Bone marrow (tissue), 2 donors: ENCODE data around the gene PVRIG.
A peak's percentile ranks its signal among the peaks of the same experiment; 100 is the strongest.
"Not testable (repeated sequence)": the region's sequence is repeated elsewhere in the genome, so short reads cannot be mapped to it uniquely, and the experiment has no call there.

Experiments used
- DNase-seq, 2 donors: peaks; one replicate each; lab custom pipeline; 2025; lab: John Stamatoyannopoulos, UW

PVRIG gene

DNA sequence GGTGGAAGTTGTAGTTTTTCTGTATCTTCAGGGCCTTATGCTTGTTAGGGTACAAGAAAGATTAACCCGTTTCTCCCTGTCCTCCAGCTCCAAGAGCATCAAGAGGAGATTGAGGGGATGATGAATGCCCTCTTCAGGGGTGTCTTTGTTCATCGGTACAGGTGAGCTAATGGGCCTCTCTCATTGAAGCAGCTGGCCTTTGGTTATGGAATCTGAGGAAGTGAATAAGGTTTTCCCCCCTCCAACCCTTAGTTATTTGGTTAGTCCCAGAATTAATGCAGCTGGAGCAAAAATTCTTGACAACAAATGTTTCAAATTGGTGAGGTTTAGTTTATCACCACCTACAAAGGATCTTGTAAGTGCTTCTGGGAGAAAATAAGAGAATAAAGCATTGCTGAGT is 24.5 kb upstream of the PVRIG start:
- no peak for DNase-seq

DNA sequence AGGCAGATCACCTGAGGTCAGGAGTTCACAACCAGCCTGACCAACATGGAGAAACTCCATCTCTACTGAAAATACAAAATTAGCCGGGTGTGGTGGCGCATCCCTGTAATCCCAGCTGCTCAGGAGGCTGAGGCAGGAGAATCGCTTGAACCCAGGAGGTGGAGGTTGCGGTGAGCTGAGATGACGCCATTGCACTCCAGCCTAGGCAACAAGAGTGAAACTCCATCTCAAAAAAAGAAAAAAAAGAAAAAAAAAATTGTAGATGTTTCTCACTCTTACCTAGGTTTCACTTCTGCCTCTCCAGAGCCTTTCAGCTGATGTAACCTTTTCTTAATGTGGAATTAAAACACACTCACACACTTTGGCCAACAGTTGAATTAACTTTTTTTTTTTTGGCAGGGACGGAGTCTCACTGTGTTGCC is 23.8 kb upstream of the PVRIG start:
- not testable (repeated sequence) for DNase-seq

DNA sequence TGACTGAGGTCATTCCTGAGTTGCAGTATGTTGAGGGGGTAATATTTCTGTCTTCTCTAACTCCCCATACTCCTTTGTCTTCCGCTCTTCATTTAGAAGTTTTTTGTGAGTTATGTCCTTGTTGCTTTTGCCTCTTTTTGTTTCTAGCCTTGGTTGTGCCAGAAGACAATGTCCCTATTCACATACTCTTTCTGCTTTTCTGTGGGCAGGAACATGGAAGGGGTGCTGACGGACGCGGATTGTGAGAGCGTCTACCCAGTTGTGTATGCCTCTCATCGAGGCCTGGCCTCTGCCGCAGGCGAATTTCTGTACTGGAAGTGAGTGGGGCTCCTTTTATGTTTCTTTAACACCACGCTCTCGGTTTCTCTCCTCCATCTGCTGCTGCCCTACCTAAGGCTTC is 21.5 kb upstream of the PVRIG start:
- DNase-seq: no peak

DNA sequence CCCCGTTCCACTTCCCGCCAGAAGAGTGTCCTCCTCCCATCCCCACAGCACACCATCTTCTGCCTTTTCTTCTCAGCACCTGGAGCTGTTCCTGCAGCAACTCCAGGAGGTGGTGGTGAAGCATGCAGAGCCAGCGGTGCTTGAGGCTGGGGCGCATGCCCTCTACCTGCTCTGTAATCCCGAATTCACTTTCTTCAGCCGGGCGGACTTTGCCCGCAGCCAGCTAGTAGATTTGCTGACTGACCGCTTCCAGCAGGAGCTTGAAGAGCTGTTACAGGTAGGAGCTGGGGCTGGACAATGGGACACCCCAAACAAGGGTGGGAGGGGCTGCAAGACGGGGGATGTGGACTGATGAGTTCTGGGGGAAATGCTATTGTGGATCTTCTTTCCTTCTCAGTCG is 19.1 kb upstream of the PVRIG start:
- no peak for DNase-seq

DNA sequence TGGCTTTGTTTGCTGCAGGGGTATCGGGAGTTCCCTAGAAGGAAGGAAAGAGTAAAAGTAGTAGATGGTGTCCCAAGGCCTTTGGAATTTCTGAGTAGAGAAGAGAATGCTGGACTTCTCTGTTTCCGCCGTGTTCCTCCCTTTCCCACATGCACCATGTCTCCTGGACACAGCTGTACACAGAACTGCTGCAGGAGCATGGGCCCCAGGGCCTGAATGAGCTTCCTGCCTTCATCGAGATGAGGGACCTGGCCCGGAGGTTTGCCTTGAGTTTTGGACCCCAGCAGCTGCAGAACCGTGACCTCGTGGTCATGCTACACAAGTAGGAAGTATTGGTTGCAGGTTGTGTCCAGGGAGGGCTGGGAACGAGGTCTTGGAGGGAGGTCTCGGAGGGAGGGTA is 15.3 kb upstream of the PVRIG start:
- no peak for DNase-seq

DNA sequence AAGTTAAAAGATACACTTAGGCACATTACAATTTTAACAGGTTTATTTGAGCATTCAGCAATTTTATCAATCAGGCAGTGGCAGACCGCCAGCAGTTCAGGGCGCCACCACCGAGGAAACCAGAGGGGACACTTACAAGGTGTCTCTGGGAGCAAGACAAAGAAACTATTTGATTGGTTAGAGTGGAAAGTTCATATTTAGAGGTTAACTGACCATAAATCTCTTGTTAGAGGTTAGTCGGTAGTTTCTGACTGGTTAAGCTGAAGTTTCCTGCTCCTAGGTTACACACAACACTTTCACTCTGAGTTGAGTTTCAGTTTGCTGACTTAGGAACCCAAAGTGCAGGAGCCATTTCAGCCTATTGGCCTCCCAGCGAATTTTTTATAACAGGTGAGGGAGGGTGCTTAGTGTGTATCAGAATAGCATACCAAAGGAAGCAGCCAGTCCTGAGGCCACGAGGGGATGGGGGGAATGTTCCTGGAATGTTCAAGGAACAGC is 10.8 kb upstream of the PVRIG start:
- DNase-seq: no peak

DNA sequence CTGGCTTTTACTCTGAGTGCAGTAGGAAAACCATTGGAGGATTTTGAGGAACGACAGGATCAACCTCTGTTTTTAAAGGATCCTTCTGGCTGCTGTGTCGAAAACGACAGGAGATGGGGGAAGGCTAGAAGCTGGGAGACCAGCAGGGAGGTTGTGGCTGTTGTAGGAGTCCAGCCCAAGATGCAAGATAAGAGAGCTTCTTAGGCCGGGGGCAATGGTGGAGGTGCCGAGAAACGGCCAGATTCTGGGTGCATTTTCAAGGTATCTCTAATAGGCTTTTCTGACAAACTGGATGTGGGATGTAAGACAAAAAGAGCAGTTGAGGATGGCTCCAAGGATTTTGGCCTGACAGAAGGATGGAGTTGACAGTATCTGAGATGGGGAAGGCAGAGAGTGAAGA is 10.3 kb upstream of the PVRIG start:
- DNase-seq: no peak

DNA sequence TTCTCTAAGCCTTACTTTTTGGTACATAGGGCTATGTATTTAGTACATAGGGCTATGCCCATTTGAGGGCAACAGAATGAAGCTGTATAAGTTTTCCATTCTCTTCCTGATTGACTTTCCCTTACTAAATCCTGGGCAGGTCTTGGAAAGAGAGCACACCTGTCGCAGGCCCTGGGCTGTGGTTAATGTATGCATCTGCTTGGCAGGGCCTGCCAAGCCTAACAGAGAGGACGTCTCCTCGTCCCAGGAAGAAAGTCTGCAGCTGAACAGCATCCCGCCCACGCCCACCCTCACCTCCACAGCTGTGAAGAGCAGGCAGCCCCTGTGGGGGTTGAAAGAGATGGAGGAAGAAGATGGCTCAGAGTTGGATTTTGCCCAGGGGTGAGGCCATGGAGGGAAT is 8.9 kb upstream of the PVRIG start:
- no peak for DNase-seq

DNA sequence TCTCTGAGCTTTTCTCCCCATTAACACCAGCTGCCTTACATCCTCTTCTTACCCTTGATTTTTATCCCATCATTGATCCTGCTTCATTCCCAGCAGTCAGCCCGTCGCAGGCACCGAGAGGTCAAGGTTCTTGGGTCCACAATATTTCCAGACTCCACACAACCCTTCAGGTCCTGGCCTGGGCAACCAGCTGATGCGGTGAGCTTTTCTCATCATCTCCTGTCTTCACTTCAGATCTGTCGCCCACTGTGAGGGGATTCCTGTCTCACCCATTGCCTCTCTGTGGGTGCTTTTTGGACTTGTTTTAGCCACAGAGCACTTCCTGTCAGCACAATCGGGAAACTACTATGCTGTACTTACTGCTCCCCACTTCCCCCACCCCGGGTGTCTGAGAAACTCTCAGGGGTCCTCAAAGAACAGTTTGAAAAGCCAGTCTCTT is 8.4 kb upstream of the PVRIG start:
- DNase-seq: no peak

DNA sequence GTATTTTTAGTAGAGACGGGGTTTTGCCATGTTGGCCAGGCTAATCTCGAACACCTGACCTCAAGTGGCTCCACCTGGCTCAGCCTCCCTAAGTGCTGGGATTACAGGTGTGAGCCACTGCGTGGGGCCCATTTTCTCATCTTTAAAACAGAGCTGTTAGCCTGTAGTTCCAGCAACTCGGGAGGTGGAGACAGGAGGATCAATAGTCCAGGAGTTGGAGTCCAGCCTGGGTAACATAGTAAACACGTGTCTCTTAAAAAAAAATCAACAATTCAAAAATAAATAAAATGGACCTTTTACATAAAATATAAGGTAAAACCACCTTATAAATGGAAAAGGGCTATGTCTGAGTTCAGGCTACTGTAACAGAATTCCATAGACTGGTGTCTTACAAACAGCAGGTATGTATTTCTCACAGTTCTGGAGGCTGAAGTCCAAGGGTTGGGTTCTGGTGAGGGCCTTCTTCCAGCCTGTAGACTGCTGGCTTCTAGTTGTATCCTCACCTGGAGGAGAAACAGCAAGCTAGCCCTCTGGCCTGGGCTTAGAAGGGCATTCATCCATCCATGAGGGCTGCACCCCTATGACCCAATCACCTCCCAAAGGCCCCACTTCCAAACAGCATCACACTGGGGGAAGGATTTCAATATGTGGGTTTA is 7.0 kb upstream of the PVRIG start:
- no peak for DNase-seq

DNA sequence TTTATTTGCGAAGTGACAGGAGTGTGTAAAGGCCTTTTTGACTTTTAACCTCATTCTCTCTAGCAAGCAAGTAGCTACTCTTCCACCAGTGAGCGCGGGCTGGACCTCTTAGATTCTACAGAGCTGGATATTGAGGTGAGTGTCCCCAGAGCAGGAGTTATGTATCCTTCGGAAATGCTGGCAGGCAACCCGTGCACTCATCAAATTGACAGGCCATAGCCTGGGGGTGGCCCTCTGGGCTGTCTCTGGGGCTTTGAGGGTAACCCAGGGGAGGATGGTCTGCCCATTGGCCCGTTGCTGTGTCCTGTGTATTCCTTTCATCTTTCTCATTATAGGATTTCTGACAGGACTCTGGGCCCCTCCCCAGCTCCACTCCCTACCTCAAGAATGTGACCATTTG is 6.1 kb upstream of the PVRIG start:
- no peak for DNase-seq

DNA sequence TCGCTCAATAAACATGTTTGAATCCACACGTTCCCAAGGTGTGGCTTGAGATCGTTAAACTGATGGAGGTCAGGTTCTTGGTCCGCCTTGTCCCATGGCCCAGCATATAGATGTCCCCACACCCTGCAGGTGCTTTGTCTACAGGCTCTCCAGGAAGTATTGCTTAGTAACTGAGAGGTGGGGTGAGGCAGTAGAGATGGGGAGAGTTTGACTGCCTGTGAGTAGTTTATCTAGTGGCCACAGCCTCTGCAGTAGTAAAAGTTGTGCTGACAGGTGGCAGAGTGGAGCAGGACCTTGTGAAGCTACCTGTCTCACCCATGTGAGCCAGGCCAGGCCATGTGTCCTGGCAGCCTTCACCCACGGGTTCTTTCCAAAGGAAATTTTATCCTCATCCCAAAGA is 5.4 kb upstream of the PVRIG start:
- not testable (repeated sequence) for DNase-seq

DNA sequence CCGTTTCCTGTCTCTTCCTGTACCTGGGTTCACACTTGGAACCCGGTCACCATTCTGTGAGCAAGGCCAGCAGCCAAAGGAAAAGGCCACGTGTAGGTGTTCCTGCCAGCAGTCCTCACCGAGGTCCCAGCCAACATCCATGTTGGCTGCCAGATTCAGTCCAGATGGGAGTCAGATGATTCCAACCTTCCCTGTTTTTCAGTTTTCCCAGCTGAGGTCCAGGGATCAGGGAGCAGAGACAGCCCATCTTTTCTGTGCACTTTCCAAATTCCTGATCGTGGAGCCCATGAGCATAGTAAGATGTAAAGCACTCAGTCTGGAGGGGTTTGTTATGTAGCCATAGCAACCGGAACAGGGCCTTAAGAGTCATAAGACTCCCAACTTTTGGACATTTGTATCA is 3.9 kb upstream of the PVRIG start:
- DNase-seq: no peak

DNA sequence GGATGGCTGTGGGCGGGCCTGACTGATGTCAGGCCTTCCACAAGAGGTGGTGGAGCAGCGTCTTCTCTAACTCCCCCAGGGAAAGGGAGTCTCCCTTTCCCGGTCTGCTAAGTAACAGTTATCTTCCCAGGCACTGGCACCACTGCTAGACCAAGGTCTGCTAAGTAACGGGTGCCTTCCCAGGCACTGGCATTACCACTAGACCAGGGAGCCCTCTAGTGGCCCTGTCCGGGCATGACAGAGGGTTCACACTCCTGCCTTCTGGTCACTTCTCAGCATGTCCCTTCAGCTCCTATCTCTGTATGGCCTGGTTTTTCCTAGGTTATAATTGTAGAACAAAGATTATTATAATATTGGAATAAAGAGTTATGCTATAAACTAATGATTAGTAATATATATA is 1.8 kb upstream of the PVRIG start:
- peak; percentile 20 to 45 for DNase-seq

DNA sequence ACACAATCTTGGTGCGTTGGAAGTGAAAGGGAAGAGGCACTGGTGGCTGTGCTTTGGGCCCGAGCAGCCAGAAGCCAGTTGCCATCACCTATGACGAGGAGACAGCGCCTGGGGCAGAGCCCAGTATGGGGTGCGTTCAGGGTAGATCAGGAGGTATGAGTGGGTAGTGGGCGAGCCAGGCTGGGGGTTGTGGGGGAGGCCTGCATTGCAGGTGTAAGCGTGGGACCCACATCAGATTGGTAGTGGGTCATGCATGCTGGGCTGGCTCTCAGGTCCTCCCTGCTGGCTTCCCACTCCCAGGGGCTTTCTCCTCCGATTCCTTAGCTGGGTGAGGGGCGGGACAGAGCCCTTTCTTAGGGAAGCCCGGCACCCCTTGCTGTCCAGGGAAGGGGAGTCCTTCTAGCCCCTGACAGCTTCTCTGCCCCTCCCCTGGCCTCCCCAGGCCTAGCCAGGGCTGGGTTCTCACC is 445 bp upstream of the PVRIG start:
- DNase-seq: no peak

DNA sequence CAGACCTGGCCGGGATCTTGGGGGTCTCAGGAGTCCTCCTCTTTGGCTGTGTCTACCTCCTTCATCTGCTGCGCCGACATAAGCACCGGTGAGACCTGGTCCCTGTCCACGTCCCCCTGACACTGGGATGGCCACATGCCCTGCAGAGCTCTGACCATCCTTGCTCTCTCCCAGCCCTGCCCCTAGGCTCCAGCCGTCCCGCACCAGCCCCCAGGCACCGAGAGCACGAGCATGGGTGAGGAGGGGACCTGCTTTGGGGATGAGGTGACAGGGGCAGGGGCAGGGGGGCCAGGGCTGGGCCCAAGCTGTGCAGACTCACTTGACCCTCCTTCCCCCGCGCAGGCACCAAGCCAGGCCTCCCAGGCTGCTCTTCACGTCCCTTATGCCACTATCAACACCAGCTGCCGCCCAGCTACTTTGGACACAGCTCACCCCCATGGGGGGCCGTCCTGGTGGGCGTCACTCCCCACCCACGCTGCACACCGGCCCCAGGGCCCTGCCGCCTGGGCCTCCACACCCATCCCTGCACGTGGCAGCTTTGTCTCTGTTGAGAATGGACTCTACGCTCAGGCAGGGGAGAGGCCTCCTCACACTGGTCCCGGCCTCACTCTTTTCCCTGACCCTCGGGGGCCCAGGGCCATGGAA is 959 bp downstream of the PVRIG start:
- DNase-seq: no peak

DNA sequence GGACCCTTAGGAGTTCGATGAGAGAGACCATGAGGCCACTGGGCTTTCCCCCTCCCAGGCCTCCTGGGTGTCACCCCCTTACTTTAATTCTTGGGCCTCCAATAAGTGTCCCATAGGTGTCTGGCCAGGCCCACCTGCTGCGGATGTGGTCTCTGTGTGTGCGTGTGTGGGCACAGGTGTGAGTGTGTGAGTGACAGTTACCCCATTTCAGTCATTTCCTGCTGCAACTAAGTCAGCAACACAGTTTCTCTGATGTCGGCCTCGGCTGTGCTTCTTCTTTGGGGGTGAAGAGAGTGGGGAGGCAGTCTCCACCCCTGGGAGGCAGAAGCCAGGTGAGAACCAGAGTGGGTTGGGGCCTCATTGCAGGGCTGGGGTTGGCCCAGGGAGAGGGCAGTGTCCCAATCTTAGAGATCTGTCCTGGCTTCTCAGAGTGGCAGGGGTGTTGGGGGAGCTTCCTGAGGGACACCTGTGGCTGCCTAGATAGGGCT is 1.5 kb downstream of the PVRIG start:
- DNase-seq: no peak

DNA sequence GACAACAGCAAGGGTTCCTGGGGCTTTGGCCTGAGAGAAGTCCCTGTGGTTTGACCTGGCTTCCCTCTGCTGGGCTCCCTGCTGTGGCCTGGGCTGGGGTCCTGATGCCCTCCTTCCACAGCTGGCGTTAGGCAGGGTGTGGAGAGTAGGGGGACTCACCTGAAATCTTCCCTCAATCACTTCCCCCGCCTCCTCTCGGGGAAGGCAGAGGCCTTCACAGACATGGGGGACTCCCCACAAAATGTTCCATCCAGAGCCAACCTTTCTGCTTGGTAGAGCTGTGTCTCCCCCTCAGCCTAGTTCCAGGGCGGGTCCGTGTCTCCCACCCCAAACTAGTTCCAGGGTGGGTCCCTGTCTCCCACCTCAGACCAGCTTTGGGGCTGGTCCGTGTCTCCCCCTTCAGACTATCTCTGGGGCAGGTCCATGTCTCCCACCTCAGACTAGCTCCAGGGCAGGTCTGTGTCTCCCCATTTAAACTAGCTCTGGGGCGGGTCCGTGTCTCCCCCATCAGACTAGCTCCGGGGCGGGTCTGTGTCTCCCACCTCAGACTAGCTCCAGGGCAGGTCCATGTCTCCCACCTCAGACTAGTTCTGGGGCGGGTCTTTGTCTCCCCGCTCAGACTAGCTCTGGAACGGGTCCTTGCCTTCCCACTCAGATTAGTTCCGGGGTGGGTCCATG is 2.2 kb downstream of the PVRIG start:
- no peak for DNase-seq

DNA sequence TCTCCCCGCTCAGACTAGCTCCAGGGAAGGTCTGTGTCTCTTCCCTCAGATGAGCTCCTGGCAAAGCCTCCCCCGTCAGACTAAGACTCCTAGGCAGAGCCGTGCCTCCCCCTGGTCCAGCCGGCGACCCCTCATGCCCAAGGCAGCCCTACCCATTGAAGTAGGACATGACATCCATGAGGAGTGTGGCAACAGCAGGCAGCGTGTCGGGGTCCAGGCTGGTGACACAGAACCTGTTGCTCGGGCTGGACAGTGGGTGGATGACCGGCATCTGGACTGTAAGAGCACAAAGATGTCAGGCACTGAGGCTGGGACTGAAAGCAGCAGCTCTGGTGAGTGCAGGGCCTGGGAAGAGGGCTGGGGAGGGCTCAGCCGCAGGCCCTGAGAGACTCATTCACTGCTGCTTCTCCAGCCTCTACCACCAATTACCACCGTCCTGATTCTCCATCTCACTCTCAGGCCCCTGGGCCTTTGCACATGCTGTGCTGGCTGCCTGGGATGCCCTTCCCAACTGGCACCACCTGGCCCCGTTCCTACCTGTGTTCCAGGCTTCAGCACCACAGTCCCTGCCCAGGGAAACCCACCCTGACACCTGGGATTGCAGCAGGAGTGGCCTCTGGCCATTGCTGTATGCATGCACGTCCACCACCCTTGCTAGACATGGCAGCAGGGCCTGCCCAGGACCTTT is 2.8 kb downstream of the PVRIG start:
- no peak for DNase-seq

DNA sequence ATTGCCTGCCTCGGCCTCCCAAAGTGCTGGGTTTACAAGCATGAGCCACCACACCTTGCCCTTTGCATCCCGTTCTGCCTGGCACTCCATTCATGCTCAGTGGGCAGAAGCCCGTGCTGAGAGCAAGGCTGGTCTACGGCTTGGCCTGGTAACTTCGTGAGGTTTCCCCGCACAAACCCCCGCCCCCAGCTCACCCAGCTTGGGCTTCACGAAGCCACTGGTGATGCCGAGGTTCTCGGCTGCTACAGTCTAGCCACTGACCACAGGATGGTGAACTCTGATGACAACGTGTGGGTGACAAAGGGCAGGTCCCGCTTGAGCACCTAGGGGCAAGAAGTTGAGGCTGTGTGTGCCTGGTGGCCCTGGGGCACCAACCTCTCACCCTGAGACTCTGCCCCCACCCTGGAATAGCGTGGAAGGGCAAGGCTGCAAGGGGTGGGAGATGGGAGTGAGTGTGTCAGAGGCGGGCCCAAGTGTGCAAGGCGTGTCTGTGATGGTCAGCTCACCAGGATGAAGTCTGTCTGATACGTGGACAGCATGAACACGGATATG is 3.7 kb downstream of the PVRIG start:
- not testable (repeated sequence) for DNase-seq

DNA sequence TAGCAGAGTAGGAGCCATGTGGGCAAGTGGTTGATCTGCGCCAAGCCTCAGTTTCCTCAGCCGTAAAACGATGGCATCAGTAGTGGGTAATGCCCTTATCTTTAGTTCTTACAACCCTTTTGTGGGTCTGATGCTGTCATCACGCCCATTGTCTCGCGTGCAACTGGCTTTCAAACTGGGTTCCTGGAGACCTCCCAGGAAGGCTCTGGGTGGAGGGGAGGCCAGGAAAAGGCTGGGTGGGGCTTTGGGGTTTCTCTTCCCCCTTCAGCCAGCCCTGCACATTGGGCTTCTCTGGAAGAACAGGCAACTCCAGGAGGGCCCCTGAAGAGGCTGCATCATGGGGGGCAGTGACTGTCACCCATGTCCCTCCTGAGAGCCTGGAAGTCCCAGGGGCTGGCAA is 5.1 kb downstream of the PVRIG start:
- DNase-seq: not testable (repeated sequence)
